Stimulated activated CD4-positive, alpha-beta T cell treated with anti-CD3 and anti-CD28 coated beads, Interleukin-4, amount 100 ng/mL, for 4 hours (primary cell): Measurements from ENCODE around the gene TPRG1L.

Source experiments
- DNase-seq, 2 experiments: peaks; one replicate each; pipeline ENCODE4 v3.0.0-alpha.2; 2020

TPRG1L gene

DNA sequence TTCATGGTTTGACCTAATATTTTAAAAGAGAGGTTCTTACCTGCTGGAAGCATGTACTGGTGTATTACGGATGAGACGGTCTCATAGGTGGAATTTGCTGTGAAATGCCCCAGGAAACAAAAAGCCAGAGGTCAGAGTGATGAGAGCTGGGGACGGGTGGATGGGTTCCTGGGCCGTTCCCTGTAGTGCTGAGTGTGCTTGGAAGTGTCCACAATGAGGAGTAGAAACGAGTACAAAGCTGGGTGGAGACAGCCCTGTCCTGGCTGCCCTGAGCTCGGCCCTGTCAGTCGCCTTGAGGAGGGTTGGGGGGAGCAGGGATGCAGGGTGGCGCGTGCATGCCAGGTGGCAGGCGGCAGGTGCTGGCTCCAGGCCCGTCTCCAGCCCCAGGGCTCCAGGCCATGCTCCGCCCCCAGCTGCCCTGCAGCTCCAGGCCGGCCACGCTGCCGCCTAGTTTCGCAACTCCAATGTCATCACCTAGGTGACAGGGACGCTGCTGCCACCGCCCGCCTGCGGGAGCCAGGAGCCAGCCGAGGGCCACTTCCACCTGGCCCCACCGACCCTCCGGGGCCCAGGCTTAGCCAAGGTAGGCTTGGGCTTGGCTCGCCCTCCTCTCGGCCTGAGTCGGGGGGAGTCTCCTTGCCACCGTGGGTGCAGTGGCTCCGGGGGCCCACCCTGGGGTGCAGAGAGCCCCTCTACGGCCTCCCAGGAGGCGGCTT lies 43.9 kb downstream of the TPRG1L start:
- no peak for DNase-seq

GRCh38 chr1:3669421-3669821 lies 44.6 kb downstream of the TPRG1L start:
- DNase-seq, result no peak

DNA sequence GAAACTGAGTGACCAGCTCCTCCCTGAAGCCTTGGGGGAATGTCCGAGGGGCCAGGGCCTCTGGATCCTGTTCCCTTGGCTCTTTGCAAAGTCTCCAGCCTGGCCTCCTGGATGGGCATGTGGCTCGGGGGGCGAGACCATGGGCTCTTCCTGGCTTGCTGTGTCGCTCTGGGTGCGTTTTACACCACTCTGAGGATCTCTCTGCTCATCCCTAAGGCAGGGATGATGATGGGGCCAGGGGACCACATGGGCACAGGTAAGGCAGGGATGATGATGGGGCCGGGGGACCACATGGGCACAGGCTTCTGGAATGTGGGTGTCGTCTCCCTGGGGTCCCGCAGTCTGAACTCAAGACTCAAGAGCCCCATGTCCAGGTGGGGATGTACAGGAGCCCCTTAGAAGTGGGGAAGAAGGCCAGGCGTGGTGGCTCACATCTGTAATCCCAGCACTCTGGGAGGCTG lies 45.2 kb downstream of the TPRG1L start:
- DNase-seq, result no peak

GRCh38 chr1:3670823-3671265 lies 46.0 kb downstream of the TPRG1L start:
- DNase-seq, result no peak

- no peak for DNase-seq
These were observed 46.8 kb downstream of the TPRG1L start for GRCh38 chr1:3671371-3672180.

GRCh38 chr1:3672231-3672970 lies 47.6 kb downstream of the TPRG1L start:
- DNase-seq, result no peak

DNA sequence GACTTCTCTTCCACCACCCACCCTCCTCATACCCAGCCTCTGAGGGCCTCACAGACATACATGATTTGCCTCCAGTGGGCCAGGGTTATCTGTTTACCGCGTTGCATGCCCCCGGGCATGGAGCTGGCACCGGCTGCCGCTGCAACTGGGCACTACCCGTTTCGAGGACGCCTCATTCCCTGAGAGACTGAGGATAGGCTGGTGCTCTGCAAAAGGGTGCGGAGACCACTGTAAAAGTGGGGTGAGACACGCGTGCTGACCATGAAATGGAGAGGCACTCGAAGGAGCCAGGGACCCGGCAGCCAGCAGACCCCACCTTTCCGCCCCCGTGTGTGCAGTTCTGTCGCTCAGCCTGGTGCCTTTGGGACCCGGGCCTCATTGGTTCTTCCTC lies 48.2 kb downstream of the TPRG1L start:
- DNase-seq, result no peak

DNA sequence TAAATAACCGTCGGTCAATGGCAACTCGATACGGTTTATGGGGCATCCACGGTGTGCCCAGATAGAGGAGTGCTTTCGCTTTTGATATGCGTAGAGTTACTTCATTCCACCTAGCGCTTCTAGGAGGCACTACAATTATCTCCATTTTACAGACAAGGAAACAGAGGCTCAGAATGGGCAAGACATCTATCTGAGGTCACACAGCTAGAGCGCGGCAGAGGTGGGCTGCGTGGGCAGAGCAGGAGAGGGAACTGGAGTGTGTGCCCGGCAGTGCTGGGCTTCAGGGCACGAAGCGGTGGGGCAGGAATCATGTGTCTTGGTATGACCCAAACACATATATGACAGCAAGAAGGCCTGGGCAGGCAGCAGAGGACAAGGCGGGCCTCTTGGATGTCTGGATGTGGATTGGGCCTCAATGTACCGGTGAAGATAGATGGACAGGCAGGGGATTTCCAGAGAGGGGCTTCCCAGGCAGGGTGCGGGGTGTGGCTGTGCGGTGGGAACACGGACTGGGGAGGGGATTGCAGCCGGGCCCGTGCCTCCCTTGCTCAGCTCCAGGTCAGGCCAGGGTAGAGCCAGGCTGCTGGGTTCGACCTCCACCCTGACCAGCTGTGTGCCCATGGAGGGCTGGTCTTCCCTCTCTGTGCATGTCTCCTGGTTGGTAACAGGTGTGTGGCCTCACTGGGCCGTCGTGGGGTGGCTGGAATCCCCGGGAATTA lies 48.7 kb downstream of the TPRG1L start:
- no peak for DNase-seq

DNA sequence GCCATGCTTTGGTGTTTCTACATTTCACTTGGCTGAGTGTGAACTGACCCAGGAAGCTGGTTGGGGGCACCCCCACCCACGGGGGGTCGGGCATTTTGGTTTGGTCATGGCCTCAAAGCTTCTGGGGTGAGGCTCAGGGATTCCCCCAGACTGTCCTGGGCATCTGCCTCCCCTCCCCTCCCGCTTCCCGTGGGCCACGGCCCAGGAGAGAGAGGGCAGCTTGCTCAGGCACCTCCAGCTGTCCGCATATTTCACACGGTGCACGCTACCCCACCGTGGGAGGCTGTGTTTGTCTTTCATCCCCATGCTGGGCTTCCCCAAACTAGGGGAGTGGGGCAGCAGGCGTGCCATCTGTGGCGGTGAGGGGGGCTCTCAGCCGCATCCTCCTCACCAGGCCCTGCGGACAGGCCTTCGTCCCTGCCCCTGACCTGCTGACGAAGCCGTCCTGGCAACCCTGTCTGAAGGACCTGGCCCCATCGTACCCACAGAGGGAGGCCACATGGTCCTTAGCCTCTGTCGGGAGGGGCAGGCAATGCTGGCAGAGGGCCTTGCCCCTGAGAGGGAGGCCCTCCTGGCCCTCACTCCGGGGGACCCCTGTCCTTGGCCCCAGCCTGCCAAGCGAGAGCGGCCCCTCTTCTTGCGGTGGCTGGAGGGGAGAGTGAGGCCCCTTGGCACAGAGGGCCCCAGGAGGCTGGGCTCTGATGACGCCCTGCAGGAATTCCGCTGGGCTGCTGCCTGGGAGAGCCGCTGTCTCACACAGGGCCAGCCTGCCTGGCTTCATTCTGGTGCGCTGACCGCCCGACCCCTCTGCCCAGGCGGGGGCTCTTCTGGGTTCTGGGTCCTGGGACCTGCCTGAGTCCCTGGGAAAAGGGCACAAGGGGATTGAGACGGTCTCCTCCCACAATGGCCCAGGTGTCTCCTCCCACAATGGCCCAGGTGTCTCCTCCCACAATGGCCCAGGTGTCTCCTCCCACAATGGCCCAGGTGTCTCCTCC lies 49.6 kb downstream of the TPRG1L start:
- DNase-seq, result no peak

DNA sequence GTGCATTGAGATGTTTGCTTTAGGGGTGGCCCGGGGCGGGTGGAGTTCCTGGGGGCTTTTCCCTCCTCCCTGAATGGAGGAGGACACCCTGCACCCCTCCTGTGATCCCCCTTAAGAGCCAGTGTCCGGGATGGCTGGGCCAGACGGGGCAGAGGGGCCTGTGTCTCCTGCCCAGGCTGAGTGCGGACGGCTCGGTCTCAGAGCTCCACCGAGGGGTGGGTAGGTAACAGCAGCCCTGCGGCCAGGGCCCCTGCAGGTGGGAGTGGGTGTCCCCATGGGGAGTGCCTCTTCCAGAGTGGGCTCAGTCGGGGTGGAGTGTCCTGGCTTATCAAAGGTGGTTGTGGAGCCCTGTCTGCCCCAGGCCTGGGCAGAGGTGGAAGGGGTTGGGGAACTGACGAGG lies 50.6 kb downstream of the TPRG1L start:
- DNase-seq, result no peak

- DNase-seq, result no peak
These were observed 52.0 kb downstream of the TPRG1L start for GRCh38 chr1:3676581-3677470.

GRCh38 chr1:3677484-3677883 lies 52.7 kb downstream of the TPRG1L start:
- no peak for DNase-seq

DNA sequence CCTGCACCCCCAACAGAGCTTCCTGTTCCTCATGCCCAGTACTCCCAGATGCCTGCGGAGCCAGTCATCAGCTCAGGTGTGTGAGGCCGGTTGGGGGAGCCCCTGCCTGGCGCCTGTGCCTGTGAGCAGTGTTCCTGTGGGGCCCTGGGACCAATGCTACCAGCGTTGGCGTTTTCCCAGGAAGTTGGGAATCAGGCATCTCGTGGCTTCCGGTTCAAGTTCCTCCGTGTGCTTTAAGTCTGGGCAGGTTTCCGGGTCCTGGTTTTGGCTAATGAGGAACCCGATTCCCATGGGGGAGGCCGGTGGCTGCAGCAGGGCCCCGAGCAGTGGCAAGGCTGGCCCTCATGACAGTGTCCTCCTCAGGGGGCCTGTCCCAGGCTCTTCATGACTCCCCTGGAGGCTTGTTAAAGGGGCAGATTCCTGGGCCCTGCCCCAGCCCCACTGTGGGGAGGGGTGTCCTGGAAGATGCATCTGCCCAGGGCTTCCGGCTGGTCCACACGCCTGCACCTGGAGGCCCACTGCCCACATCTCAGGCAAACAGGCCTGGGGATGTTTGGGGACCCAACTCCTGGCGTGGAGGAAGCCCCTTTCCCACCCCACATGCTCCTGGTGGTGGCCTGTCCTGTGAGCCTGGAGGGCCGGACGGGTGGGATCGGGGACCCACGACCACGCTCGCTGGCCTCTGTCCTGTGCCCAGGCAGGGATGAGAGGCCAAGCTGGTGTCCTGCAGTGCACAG lies 53.7 kb downstream of the TPRG1L start:
- no peak for DNase-seq

DNA sequence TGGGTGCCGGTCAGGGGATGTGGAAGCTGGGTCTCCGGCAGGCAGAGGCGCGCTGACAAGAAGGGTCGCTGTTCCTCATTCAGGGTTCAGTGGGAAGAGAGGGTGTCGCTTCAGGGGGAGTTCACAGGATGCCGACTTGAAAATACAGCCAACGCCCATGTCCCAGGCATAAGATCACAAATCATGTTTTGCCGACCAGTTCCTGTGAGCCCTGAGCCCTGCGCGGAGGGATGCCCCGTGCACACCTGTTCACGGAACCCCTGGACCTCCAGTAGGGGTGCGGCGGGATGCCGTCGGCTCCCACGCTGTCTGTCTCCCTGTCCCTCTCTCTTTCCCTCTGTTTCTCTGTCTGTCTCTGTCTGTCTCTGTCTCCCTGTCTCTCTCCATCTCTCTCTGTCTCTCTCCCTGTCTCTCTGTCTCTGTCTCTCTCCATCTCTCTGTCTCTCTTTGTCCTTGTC lies 54.3 kb downstream of the TPRG1L start:
- DNase-seq, result no peak
